HG03139 (cell line): ENCODE results near the gene TMEM45B.
"Not testable (repeated sequence)": the region's sequence is repeated elsewhere in the genome, so short reads cannot be mapped to it uniquely, and the experiment has no call there.

ENCODE experiments used
- ATAC-seq: cut with Tn5 transposase; IDR thresholded peaks from one replicate; pipeline ENCODE4 v1.9.1; 2021; ENCODE audit not compliant: unreplicated experiment

TMEM45B gene

DNA sequence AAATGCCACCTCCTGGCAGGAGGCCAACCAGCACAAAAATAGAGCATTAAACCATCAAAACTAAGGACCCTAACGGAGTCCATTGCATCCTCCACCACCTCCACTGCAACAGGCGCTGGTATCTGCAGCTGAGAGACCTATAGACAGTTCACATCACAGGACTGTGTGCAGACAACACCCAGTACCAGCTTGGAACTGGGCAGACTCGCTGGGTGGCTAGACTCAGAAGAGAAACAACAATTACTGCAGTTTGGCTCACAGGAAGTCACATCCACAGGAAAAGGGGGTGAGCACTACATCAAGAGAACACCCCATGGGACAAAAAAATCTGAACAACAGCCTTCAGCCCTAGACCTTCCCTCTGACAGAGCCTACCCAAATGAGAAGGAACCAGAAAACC lies 11.6 kb upstream of the TMEM45B start:
- ATAC-seq = no peak

- not testable (repeated sequence) for ATAC-seq
Observed at GRCh38 chr11:129808241-129808640, 7.4 kb upstream of the TMEM45B start.

DNA sequence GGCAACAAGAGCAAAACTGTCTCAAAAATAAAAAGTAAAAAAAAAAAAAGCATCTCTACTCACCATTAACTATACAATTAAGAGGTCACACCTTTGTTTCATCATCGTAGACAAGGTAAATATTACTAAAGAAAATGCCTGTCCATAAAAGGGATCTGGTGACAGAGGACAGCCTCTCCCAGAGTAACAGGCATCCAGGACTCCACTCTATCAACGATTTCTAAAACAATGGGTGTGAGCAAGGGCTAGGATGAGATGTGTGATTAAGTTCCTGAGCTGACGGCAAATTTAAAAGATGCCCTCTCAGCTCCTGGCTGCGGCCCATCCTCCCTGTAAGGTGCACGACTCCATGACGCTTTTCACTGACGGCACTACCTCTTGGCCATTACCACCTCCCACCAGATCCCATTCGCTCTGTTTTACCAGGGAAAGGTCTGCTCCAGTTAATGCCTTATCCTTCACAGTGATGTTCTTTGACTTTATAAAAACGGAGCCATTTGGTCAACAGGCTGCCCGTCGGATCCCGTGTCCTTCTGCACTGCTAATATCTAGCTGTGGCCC lies 2.3 kb upstream of the TMEM45B start:
- no peak for ATAC-seq

DNA sequence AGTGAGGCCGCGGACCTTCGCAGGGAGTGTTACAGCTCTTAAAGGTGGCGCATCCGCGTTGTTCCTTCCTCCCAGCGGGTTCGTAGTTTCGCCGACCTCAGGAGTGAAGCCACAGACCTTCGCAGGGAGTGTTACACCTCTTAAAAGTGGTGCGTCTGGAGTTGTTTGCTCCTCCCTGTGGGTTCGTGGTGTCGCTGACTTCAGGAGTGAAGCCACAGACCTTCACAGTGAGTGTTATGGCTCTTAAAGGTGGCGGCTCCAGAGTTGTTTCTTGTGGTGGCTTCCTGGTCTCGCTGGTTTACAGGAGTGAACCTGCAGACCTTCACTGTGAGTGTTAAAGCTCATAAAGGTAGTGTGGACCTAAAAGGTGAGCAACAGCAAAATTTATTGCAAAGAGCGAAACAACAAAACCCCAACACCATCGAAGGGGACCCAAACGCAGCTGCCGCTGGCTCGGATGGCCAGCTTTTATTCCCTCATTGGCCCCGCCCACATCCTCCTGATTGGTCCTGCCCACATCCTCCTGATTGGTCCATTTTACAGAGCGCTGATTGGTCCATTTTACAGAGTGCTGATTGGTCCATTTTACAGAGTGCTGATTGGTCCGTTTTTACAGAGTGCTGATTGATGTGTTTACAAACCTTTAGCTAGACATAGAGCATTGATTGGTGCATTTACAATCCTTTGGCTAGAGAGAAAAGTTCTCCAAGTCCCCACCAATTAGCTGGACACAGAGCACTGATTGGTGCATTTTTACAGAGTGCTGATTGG lies 1.2 kb upstream of the TMEM45B start:
- no peak for ATAC-seq

- ATAC-seq = no peak
Observed at GRCh38 chr11:129817534-129818051, 1.9 kb downstream of the TMEM45B start.

GRCh38 chr11:129818236-129818635 lies 2.6 kb downstream of the TMEM45B start:
- not testable (repeated sequence) for ATAC-seq

- ATAC-seq = no peak
Observed at GRCh38 chr11:129819237-129819636, 3.6 kb downstream of the TMEM45B start.

- ATAC-seq = not testable (repeated sequence)
Observed at GRCh38 chr11:129820228-129820627, 4.6 kb downstream of the TMEM45B start.

GRCh38 chr11:129823281-129823680 lies 7.6 kb downstream of the TMEM45B start:
- ATAC-seq = not testable (repeated sequence)

DNA sequence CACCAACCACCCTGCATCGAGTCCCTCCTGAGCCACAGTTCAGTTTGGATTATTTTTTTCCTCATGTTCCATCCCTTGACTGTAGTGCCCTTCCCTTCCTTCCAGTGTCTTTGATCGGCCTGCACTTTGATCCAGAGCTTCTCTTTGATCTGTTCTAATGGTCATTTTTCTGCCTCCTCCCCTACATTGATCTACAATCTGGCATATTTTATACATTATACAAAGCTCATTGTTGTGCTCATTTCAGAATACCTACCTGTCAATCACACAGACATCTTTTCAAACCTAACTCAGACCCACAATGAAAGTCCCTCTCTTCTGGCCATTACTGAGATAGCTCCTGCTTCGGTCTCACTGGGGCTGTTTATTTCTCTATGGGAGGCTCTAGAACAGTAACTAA lies 8.2 kb downstream of the TMEM45B start:
- not testable (repeated sequence) for ATAC-seq

- no peak for ATAC-seq
Observed at GRCh38 chr11:129825380-129825779, 9.7 kb downstream of the TMEM45B start.

- no peak for ATAC-seq
Observed at GRCh38 chr11:129828301-129828836, 12.7 kb downstream of the TMEM45B start.

- not testable (repeated sequence) for ATAC-seq
Observed at GRCh38 chr11:129829497-129829896, 13.8 kb downstream of the TMEM45B start.

GRCh38 chr11:129831227-129831626 lies 15.6 kb downstream of the TMEM45B start:
- ATAC-seq = not testable (repeated sequence)

DNA sequence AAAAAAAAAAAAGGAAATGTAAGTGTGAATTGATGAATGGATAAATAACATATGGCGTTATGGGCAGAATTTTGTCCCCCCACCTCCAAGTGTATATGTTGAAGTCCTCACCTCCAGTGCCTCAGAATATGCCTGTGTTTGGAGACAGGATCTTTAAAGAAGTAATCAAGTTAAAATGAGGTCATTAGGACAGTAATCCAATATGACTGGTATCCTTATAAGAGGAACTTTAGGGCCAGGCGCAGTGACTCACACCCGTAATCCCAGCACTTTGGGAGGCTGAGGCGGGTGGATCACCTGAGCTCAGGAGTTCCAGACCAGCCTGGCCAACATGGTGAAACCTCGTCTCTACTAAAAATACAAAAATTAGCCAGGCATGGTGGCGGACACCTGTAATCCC lies 17.6 kb downstream of the TMEM45B start:
- ATAC-seq = not testable (repeated sequence)

- not testable (repeated sequence) for ATAC-seq
Observed at GRCh38 chr11:129836423-129836891, 20.8 kb downstream of the TMEM45B start.

- no peak for ATAC-seq
Observed at GRCh38 chr11:129836979-129837378, 21.3 kb downstream of the TMEM45B start.

GRCh38 chr11:129840236-129840635 lies 24.6 kb downstream of the TMEM45B start:
- ATAC-seq = no peak

DNA sequence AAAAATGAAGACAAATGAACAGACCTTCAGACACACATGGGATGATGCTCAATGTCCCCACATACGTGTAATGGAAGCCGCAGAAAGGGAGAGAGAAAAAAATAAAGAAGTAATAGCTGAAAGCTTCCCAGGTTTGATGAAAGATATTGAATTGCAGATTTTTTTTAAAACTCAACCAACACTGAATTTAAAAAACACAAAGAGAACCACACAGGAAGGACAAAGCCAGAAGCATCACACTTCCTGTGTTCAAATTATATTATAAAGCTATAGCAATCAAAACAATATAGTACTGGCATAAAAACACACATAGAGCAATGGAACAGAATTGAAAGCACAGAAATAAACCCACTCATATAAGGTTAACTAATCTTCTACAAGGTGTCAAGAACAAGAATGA lies 26.5 kb downstream of the TMEM45B start:
- ATAC-seq = no peak

GRCh38 chr11:129846508-129847335 lies 31.1 kb downstream of the TMEM45B start:
- no peak for ATAC-seq

- ATAC-seq = not testable (repeated sequence)
Observed at GRCh38 chr11:129847361-129847760, 31.7 kb downstream of the TMEM45B start.
